Neural progenitor cell (in vitro differentiated cells): Measurements from ENCODE around the gene KLHL41.

ENCODE experiments used
- EZH2 ChIP-seq: fragments of 200-600 bp; sonication (generic); IDR thresholded peaks from 2 replicates; pipeline ENCODE4 v1.6.1; 2017; ENCODE audit warnings: antibody characterized with exemption, mild to moderate bottlenecking, moderate library complexity
- TF ChIP-seq, protein P1 (sequence below): fragments of 200-600 bp; sonication (generic); IDR thresholded peaks from 2 replicates; pipeline ENCODE4 v1.5.1; 2017; ENCODE audit warnings: antibody characterized with exemption, mild to moderate bottlenecking

DNA sequence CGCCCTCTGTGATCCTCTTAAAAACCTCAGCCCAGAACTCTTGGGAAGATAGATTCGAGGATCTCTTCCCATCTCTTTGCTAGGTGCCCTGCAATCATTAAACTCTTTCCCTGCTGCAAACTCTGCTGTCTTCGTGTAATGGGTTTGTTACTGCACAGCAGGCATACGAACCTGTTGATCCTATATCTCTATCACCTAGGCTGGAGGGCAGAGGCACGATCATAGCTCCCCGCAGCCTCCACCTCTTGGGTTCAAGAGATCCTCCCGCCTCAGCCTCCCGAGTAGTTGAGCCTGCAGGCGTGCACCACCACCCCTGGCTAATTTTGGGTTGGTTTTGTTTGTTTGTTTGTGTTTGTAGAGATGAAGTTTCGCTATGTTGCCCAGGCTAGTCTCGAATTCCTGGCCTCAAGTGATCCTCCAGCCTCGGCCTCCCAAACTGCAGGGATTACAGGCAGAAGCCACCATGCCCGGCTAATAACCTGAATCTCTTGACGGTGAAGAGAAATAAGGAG is 30.7 kb upstream of the KLHL41 start:
- TF ChIP-seq, protein P1, sequence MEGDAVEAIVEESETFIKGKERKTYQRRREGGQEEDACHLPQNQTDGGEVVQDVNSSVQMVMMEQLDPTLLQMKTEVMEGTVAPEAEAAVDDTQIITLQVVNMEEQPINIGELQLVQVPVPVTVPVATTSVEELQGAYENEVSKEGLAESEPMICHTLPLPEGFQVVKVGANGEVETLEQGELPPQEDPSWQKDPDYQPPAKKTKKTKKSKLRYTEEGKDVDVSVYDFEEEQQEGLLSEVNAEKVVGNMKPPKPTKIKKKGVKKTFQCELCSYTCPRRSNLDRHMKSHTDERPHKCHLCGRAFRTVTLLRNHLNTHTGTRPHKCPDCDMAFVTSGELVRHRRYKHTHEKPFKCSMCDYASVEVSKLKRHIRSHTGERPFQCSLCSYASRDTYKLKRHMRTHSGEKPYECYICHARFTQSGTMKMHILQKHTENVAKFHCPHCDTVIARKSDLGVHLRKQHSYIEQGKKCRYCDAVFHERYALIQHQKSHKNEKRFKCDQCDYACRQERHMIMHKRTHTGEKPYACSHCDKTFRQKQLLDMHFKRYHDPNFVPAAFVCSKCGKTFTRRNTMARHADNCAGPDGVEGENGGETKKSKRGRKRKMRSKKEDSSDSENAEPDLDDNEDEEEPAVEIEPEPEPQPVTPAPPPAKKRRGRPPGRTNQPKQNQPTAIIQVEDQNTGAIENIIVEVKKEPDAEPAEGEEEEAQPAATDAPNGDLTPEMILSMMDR = no peak
- no peak for TF ChIP-seq EZH2
